IMR-90 (cell line): ENCODE data around the gene OR2AP1.

ENCODE experiments used
- BHLHE40 ChIP-seq: fragments of 150-350 bp; IDR thresholded peaks from 2 replicates; pipeline ENCODE4 v1.6.1; 2016; ENCODE audit warnings: mild to moderate bottlenecking, low read depth, low read length
- CTCF ChIP-seq: conservative IDR thresholded peaks from 2 replicates; pipeline ENCODE4 v1.5.1; 2012; ENCODE audit warnings: mild to moderate bottlenecking, low read depth, low read length, improper control_type of control experiment
- POLR2A ChIP-seq: IDR thresholded peaks from 2 replicates; pipeline ENCODE4 v1.6.1; 2012; ENCODE audit warnings: mild to moderate bottlenecking, low read depth, low read length
- RCOR1 ChIP-seq: IDR thresholded peaks from 2 replicates; pipeline ENCODE4 v1.6.1; 2012; ENCODE audit warnings: mild to moderate bottlenecking, low read length, improper control_type of control experiment; ENCODE audit not compliant: insufficient replicate concordance
- USF2 ChIP-seq: fragments of 150-350 bp; IDR thresholded peaks from 2 replicates; pipeline ENCODE4 v1.6.1; 2017; ENCODE audit warnings: mild to moderate bottlenecking, antibody characterized with exemption, low read length, low read depth

GRCh38 chr12:55548756-55549155 is 23.5 kb upstream of the OR2AP1 start:
- TF ChIP-seq CTCF: no peak
- TF ChIP-seq POLR2A: no peak
- TF ChIP-seq BHLHE40: no peak
- TF ChIP-seq USF2: no peak
- TF ChIP-seq RCOR1: no peak
